22Rv1 (cell line): ENCODE measurements around the gene AHSP.

ENCODE experiments used
- H3K27ac ChIP-seq: fragments of 450-650 bp; 2 replicates; pipeline ENCODE4 v1.5.1; 2017
- ZFX ChIP-seq: fragments of 450-650 bp; IDR thresholded peaks from 2 replicates; pipeline ENCODE4 v1.6.1; 2017; ENCODE audit warnings: antibody characterized with exemption, borderline replicate concordance
- TF ChIP-seq, protein P1 (sequence below): fragments of 450-650 bp; IDR thresholded peaks from 2 replicates; pipeline ENCODE4 v1.5.1; 2017; ENCODE audit warnings: mild to moderate bottlenecking

Gene AHSP

DNA sequence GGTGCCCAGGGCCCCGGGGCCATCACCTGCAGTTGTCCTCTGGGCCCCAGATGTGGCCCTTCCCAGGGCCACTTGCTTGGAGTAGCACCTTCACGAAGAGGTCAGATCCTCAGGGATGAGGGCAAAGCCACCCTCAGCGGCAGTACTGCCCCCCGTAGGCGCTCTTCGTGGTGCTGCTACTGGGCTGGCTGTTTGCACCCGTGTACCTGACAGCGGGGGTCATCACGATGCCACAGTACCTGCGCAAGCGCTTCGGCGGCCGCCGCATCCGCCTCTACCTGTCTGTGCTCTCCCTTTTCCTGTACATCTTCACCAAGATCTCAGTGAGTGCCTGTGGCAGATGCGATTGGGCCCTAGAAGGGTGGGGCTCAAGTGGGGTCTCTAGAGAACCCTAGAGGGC is 42.1 kb upstream of the AHSP start:
- TF ChIP-seq, protein P1, sequence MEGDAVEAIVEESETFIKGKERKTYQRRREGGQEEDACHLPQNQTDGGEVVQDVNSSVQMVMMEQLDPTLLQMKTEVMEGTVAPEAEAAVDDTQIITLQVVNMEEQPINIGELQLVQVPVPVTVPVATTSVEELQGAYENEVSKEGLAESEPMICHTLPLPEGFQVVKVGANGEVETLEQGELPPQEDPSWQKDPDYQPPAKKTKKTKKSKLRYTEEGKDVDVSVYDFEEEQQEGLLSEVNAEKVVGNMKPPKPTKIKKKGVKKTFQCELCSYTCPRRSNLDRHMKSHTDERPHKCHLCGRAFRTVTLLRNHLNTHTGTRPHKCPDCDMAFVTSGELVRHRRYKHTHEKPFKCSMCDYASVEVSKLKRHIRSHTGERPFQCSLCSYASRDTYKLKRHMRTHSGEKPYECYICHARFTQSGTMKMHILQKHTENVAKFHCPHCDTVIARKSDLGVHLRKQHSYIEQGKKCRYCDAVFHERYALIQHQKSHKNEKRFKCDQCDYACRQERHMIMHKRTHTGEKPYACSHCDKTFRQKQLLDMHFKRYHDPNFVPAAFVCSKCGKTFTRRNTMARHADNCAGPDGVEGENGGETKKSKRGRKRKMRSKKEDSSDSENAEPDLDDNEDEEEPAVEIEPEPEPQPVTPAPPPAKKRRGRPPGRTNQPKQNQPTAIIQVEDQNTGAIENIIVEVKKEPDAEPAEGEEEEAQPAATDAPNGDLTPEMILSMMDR = no peak
- TF ChIP-seq ZFX = no peak
- no peak overlapping the region for H3K27ac ChIP-seq

DNA sequence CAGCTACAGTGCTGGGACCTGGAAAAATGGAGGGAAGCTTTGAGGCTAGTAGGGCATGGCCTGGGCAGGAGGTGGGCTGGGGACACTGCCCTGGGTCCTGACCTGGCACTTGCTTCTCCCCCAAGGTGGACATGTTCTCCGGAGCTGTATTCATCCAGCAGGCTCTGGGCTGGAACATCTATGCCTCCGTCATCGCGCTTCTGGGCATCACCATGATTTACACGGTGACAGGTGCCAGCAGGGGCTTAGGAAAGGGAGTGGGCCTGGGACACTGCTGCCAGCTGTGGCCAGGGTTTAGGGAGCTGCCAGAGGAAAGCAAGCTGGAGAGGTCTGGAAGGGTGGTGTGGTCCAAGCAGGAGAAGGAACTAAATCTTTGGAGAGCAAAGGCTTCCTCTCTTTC is 41.7 kb upstream of the AHSP start:
- H3K27ac ChIP-seq = no peak overlapping the region
- TF ChIP-seq, protein P1 = no peak
- TF ChIP-seq ZFX = no peak

DNA sequence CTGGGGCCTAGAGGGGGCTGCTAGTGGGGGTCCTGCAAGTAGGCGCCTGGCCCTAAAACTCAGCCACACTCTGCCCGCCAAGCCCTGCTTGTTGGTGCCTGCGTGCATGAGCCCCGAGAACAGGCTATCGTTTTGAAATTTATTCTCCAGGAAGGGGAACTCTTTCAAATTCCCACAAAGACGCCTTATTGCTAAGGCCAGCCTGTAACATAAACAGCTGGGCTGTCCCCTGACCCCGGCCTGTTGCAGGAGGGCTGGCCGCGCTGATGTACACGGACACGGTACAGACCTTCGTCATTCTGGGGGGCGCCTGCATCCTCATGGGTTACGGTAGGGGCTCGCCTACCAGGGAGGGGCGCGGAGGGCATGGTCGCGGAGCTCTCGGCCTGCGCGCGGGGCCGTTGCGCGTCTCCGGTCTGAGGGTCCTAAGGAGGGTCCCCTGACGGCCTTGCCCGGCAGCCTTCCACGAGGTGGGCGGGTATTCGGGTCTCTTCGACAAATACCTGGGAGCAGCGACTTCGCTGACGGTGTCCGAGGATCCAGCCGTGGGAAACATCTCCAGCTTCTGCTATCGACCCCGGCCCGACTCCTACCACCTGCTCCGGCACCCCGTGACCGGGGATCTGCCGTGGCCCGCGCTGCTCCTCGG is 40.5 kb upstream of the AHSP start:
- TF ChIP-seq ZFX = no peak
- TF ChIP-seq, protein P1 = no peak
- no peak overlapping the region for H3K27ac ChIP-seq

DNA sequence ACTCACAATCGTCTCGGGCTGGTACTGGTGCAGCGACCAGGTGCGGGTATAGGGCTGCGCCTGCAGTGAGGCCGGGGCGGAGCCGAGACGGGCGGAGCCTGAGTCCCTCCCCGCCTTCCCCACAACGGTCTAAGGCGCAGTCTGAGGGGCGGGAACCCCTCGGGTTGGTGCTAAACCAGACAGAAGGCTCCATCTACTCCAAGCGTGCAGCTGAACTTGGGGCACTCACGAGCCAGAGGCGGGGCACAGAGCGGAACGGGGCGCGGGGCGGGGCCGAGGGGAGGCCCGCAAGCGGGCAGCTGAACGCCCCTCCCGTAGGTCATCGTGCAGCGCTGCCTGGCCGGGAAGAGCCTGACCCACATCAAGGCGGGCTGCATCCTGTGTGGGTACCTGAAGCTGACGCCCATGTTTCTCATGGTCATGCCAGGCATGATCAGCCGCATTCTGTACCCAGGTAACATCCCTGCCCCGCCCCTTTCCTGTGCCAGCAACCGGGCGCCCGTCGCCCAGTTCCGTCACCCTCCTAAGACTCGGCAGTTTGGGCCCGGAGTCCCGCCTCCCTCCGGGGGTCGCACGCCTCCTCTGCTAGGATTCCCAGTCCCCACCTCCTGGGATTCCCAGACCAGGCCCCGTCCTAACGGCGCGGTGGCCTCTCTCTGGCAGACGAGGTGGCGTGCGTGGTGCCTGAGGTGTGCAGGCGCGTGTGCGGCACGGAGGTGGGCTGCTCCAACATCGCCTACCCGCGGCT is 39.8 kb upstream of the AHSP start:
- no peak for TF ChIP-seq ZFX
- TF ChIP-seq, protein P1 = no peak
- no peak overlapping the region for H3K27ac ChIP-seq

DNA sequence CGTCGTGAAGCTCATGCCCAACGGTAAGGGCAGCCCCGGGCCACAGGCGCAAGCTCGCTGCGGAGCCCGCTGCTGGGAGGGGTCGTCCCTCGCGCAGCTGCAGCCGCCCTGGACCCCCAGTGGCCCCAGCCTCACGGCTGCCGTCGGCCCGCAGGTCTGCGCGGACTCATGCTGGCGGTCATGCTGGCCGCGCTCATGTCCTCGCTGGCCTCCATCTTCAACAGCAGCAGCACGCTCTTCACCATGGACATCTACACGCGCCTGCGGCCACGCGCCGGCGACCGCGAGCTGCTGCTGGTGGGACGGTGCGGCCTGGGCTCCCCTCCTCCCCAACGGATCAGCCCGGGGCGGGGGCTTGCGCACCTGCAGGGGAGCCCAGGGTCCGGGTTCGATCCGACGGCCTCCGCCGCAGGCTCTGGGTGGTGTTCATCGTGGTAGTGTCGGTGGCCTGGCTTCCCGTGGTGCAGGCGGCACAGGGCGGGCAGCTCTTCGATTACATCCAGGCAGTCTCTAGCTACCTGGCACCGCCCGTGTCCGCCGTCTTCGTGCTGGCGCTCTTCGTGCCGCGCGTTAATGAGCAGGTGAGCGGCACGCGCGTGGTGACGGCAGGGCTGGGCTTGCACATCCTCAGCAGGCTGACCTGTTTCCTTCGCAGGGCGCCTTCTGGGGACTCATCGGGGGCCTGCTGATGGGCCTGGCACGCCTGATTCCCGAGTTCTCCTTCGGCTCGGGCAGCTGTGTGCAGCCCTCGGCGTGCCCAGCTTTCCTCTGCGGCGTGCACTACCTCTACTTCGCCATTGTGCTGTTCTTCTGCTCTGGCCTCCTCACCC is 39.0 kb upstream of the AHSP start:
- no peak overlapping the region for H3K27ac ChIP-seq
- TF ChIP-seq, protein P1 = peak; percentile 20
- no peak for TF ChIP-seq ZFX

DNA sequence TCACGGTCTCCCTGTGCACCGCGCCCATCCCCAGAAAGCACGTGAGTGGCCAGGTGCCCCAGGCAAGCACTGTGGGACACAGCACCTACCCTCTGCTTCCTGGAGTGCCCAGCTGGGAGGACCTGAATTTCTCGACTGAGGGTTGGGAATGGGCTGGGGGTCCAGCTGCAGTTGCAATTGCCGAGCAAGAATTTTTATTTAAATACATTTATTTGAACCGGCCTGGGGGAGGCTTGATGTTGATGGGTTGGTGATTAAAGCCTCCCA is 38.5 kb upstream of the AHSP start:
- no peak overlapping the region for H3K27ac ChIP-seq
- TF ChIP-seq, protein P1 = no peak
- TF ChIP-seq ZFX = no peak
